Naive thymus-derived CD8-positive, alpha-beta T cell (primary cell): ENCODE measurements around the gene COL25A1. TPM values are rescaled to one million over a fixed set of nuclear protein-coding genes. Genes with fewer than 3 reads are reported as not detected.

Source experiments
- ATAC-seq, 2 donors: fragments of 150-1000 bp; cut with Tn5 transposase in 1 of 2; sonication (Bioruptor Pico), chemical (Tn5 transposase) in 1 of 2; 1 replicate in 1 of 2; 2 replicates in 1 of 2; pipeline ENCODE4 v1.10.0; 2021; ENCODE audit warnings: mild to moderate bottlenecking in 2 of 2, moderate library complexity in 2 of 2
- POLR2A ChIA-PET: fragments of 350-600 bp; sonication (Branson Sonifier 250); formaldehyde crosslinking; loops from one replicate; lab custom pipeline; 2021; ENCODE audit warnings: antibody characterized with exemption; lab: Charles Lee
- DNase-seq, 10 donors: peaks; one replicate each; pipeline versions ENCODE4 v3.0.0 to v3.0.0-alpha.2; 2020 to 2022
- H3K27ac Mint-ChIP-seq, 10 donors: one replicate each; pipeline ENCODE4 v1.8.0; 2020 to 2022; ENCODE audit warnings: mild to moderate bottlenecking in 10 of 10, mixed read lengths in 10 of 10, moderate library complexity in 4 of 10, inconsistent platforms in 1 of 10
- H3K27me3 Mint-ChIP-seq, 5 donors: one replicate each; pipeline ENCODE4 v1.8.0; 2021 to 2022; ENCODE audit warnings: mixed read lengths in 5 of 5
- H3K36me3 Mint-ChIP-seq, 3 donors: one replicate each; pipeline ENCODE4 v1.8.0; 2020 to 2022; ENCODE audit warnings: mixed read lengths in 3 of 3, mild to moderate bottlenecking in 2 of 3, inconsistent platforms in 1 of 3
- H3K4me1 Mint-ChIP-seq, 4 donors: one replicate each; pipeline ENCODE4 v1.8.0; 2021 to 2022; ENCODE audit warnings: mixed read lengths in 4 of 4
- H3K4me3 Mint-ChIP-seq, 10 donors: one replicate each; pipeline ENCODE4 v1.8.0; 2020 to 2022; ENCODE audit warnings: mild to moderate bottlenecking in 10 of 10, mixed read lengths in 10 of 10, moderate library complexity in 6 of 10, inconsistent platforms in 1 of 10
- H3K9me3 Mint-ChIP-seq, 9 donors: one replicate each; pipeline ENCODE4 v1.8.0; 2020 to 2022; ENCODE audit warnings: mixed read lengths in 9 of 9, mild to moderate bottlenecking in 3 of 9, inconsistent platforms in 1 of 9, moderate library complexity in 1 of 9
- polyA plus RNA-seq, 3 donors: library from polyadenylated mRNA; unstranded; fragments of 300-500 nt; fragmentation: Illumina TruSeq; gene quantifications; one replicate each; pipeline ENCODE4 v1.2.3, GENCODE V29; 2021
- total RNA-seq, 8 experiments: library from RNA in 2 of 8; stranded (reverse) in 2 of 8; gene quantifications; one replicate each; pipeline ENCODE4 v1.2.3 and lab custom pipeline; 2021 to 2026

The COL25A1 gene
- total and polyA plus RNA-seq, 5 experiments from 2014 or later = 0.10 to 1.2 TPM; not detected in 3

- POLR2A ChIA-PET = no interaction called here
- Mint-ChIP-seq H3K4me3 (no peak overlapping the region), H3K9me3 (no peaks in the 10 kb centered on the region), H3K4me1 (no peaks in the 10 kb centered on the region), H3K36me3 (no peaks in the 10 kb centered on the region), H3K27ac (no peak overlapping the region), H3K27me3 (peaks cover 1 to 9% (median 3%) of the 10 kb centered on the region in 5 donors)
- ATAC-seq (no peak), DNase-seq (no peak)
These were observed 395.5 kb downstream of the COL25A1 start for GRCh38 chr4:108906866-108907367.

GRCh38 chr4:108906006-108906405, 396.5 kb downstream of the COL25A1 start:
- Mint-ChIP-seq H3K27me3 (peaks cover 1 to 9% (median 3%) of the 10 kb centered on the region in 5 donors), H3K9me3 (no peaks in the 10 kb centered on the region), H3K4me3 (no peak overlapping the region), H3K36me3 (no peaks in the 10 kb centered on the region), H3K4me1 (no peaks in the 10 kb centered on the region), H3K27ac (no peak overlapping the region)
- no peak for DNase-seq
- POLR2A ChIA-PET = no interaction called here
- no peak for ATAC-seq

GRCh38 chr4:108903464-108904221, 398.8 kb downstream of the COL25A1 start:
- no peak for ATAC-seq
- peak overlapping the region in 1 of 10 donors; percentile 3 for H3K27ac Mint-ChIP-seq
- POLR2A ChIA-PET = no interaction called here
- DNase-seq = no peak
- H3K9me3 Mint-ChIP-seq = no peaks in the 10 kb centered on the region
- H3K36me3 Mint-ChIP-seq = no peaks in the 10 kb centered on the region
- H3K4me1 Mint-ChIP-seq = no peaks in the 10 kb centered on the region
- H3K27me3 Mint-ChIP-seq = no peaks in the 10 kb centered on the region
- H3K4me3 Mint-ChIP-seq = no peak overlapping the region

- ATAC-seq (no peak), DNase-seq (no peak)
- POLR2A ChIA-PET = no interaction called here
- H3K27ac Mint-ChIP-seq = no peak overlapping the region
- H3K9me3 Mint-ChIP-seq = no peaks in the 10 kb centered on the region
- no peaks in the 10 kb centered on the region for H3K4me1 Mint-ChIP-seq
- H3K27me3 Mint-ChIP-seq = no peaks in the 10 kb centered on the region
- H3K4me3 Mint-ChIP-seq = no peak overlapping the region
- no peaks in the 10 kb centered on the region for H3K36me3 Mint-ChIP-seq
These were observed 399.7 kb downstream of the COL25A1 start for GRCh38 chr4:108902769-108903168.

GRCh38 chr4:108901291-108901690, 401.2 kb downstream of the COL25A1 start:
- ATAC-seq (no peak), DNase-seq (no peak)
- Mint-ChIP-seq H3K27ac (no peak overlapping the region), H3K36me3 (no peaks in the 10 kb centered on the region), H3K4me3 (no peak overlapping the region), H3K4me1 (no peaks in the 10 kb centered on the region), H3K27me3 (no peaks in the 10 kb centered on the region), H3K9me3 (no peaks in the 10 kb centered on the region)
- POLR2A ChIA-PET = no interaction called here

- POLR2A ChIA-PET = no interaction called here
- Mint-ChIP-seq H3K9me3 (no peaks in the 10 kb centered on the region), H3K4me3 (no peak overlapping the region), H3K4me1 (no peaks in the 10 kb centered on the region), H3K27me3 (no peaks in the 10 kb centered on the region), H3K36me3 (no peaks in the 10 kb centered on the region), H3K27ac (no peak overlapping the region)
- DNase-seq = no peak
- ATAC-seq = no peak
These were observed 402.4 kb downstream of the COL25A1 start for GRCh38 chr4:108900018-108900580.

GRCh38 chr4:108893468-108893867, 409.0 kb downstream of the COL25A1 start:
- DNase-seq (no peak), ATAC-seq (no peak)
- Mint-ChIP-seq H3K4me3 (no peak overlapping the region), H3K27ac (no peak overlapping the region), H3K4me1 (no peaks in the 10 kb centered on the region), H3K27me3 (peaks cover 0 to 7% (median 0%) of the 10 kb centered on the region in 5 donors), H3K9me3 (no peaks in the 10 kb centered on the region), H3K36me3 (no peaks in the 10 kb centered on the region)
- POLR2A ChIA-PET = no interaction called here

- no peak overlapping the region for H3K27ac Mint-ChIP-seq
- no peaks in the 10 kb centered on the region for H3K4me1 Mint-ChIP-seq
- no peaks in the 10 kb centered on the region for H3K9me3 Mint-ChIP-seq
- H3K36me3 Mint-ChIP-seq = no peaks in the 10 kb centered on the region
- H3K4me3 Mint-ChIP-seq = no peak overlapping the region
- POLR2A ChIA-PET = no interaction called here
- ATAC-seq (no peak), DNase-seq (no peak)
- peaks cover 0 to 7% (median 1%) of the 10 kb centered on the region in 5 donors for H3K27me3 Mint-ChIP-seq
These were observed 410.4 kb downstream of the COL25A1 start for GRCh38 chr4:108891896-108892590.

GRCh38 chr4:108890484-108890881, 412.0 kb downstream of the COL25A1 start:
- no peaks in the 10 kb centered on the region for H3K9me3 Mint-ChIP-seq
- no peak overlapping the region for H3K4me3 Mint-ChIP-seq
- no peak overlapping the region for H3K27ac Mint-ChIP-seq
- H3K27me3 Mint-ChIP-seq = peaks cover 0 to 7% (median 1%) of the 10 kb centered on the region in 5 donors
- no peaks in the 10 kb centered on the region for H3K36me3 Mint-ChIP-seq
- H3K4me1 Mint-ChIP-seq = no peaks in the 10 kb centered on the region
- ATAC-seq (no peak), DNase-seq (no peak)
- POLR2A ChIA-PET = no interaction called here

- no peak for DNase-seq
- POLR2A ChIA-PET = no interaction called here
- Mint-ChIP-seq H3K4me3 (no peak overlapping the region), H3K9me3 (no peaks in the 10 kb centered on the region), H3K27me3 (peaks cover 0 to 7% (median 1%) of the 10 kb centered on the region in 5 donors), H3K4me1 (no peaks in the 10 kb centered on the region), H3K36me3 (no peaks in the 10 kb centered on the region), H3K27ac (no peak overlapping the region)
- no peak for ATAC-seq
These were observed 412.6 kb downstream of the COL25A1 start for GRCh38 chr4:108889696-108890483.

GRCh38 chr4:108888769-108889168, 413.7 kb downstream of the COL25A1 start:
- Mint-ChIP-seq H3K4me3 (no peak overlapping the region), H3K4me1 (no peaks in the 10 kb centered on the region), H3K27me3 (peaks cover 0 to 7% (median 1%) of the 10 kb centered on the region in 5 donors), H3K36me3 (no peaks in the 10 kb centered on the region), H3K9me3 (no peaks in the 10 kb centered on the region), H3K27ac (no peak overlapping the region)
- ATAC-seq (no peak), DNase-seq (no peak)
- POLR2A ChIA-PET = no interaction called here

GRCh38 chr4:108887034-108887433, 415.4 kb downstream of the COL25A1 start:
- POLR2A ChIA-PET = no interaction called here
- DNase-seq (no peak), ATAC-seq (no peak)
- Mint-ChIP-seq H3K9me3 (no peaks in the 10 kb centered on the region), H3K27ac (no peak overlapping the region), H3K4me3 (no peak overlapping the region), H3K4me1 (no peaks in the 10 kb centered on the region), H3K36me3 (no peaks in the 10 kb centered on the region), H3K27me3 (peaks cover 0 to 6% (median 0%) of the 10 kb centered on the region in 5 donors)
